Muscle of back (tissue), 13 donors: Measurements from ENCODE around the gene MRPS14. TPM values are rescaled to one million over a fixed set of nuclear protein-coding genes. Genes with fewer than 3 reads are reported as not detected.
"Not testable (repeated sequence)": the region's sequence is repeated elsewhere in the genome, so short reads cannot be mapped to it uniquely, and the experiment has no call there.

Experiments
- DNase-seq, 3 donors: peaks; one replicate each; pipeline versions ENCODE4 v3.0.0 to v3.0.0-alpha.2; 2013
- long read RNA-seq, 9 donors: transcript quantifications; one replicate each; lab custom pipeline, GENCODE V29; 2026
- polyA plus RNA-seq, 10 donors: library from polyadenylated mRNA; unstranded; fragments of 120-200 nt; gene quantifications; one replicate each; pipeline ENCODE4 v1.2.1, GENCODE V29; 2013; ENCODE audit not compliant: insufficient read length in 10 of 10

Gene MRPS14
- polyA plus RNA-seq = 10 to 100 TPM; 23.9 to 30.8 (median 25.7) TPM
- long read RNA-seq, donor 1, transcript MRPS14-202 (3 exons, 2,115 nt) = major isoform, 39 of 46 reads
- long read RNA-seq, donor 1, partial matches to known transcripts = 6 of 46 reads
- long read RNA-seq, donor 1, other reads (novel, unspliced or antisense) = 0 of 46 reads
- long read RNA-seq, donor 2, transcript MRPS14-202 (3 exons, 2,115 nt) = major isoform, 28 of 30 reads
- long read RNA-seq, donor 2, partial matches to known transcripts = 0 of 30 reads
- long read RNA-seq, donor 2, other reads (novel, unspliced or antisense) = 0 of 30 reads
- long read RNA-seq, donor 3 = 0 reads
- long read RNA-seq, donor 4, transcript MRPS14-202 (3 exons, 2,115 nt) = major isoform, 29 of 30 reads
- long read RNA-seq, donor 4, partial matches to known transcripts = 0 of 30 reads
- long read RNA-seq, donor 4, other reads (novel, unspliced or antisense) = 0 of 30 reads
- long read RNA-seq, donor 5, transcript MRPS14-202 (3 exons, 2,115 nt) = major isoform, 42 of 50 reads
- long read RNA-seq, donor 5, partial matches to known transcripts = 5 of 50 reads
- long read RNA-seq, donor 5, other reads (novel, unspliced or antisense) = 0 of 50 reads
- long read RNA-seq, donor 6, transcript MRPS14-202 (3 exons, 2,115 nt) = major isoform, 35 of 41 reads
- long read RNA-seq, donor 6, partial matches to known transcripts = 6 of 41 reads
- long read RNA-seq, donor 6, other reads (novel, unspliced or antisense) = 0 of 41 reads
- long read RNA-seq, donor 7, transcript MRPS14-202 (3 exons, 2,115 nt) = major isoform, 34 of 45 reads
- long read RNA-seq, donor 7, partial matches to known transcripts = 7 of 45 reads
- long read RNA-seq, donor 7, other reads (novel, unspliced or antisense) = 0 of 45 reads
- long read RNA-seq, donor 8, transcript MRPS14-202 (3 exons, 2,115 nt) = major isoform, 40 of 45 reads
- long read RNA-seq, donor 8, partial matches to known transcripts = 5 of 45 reads
- long read RNA-seq, donor 8, other reads (novel, unspliced or antisense) = 0 of 45 reads
- long read RNA-seq, donor 9, partial matches to known transcripts = 0 of 4 reads
- long read RNA-seq, donor 9, other reads (novel, unspliced or antisense) = 0 of 4 reads

DNA sequence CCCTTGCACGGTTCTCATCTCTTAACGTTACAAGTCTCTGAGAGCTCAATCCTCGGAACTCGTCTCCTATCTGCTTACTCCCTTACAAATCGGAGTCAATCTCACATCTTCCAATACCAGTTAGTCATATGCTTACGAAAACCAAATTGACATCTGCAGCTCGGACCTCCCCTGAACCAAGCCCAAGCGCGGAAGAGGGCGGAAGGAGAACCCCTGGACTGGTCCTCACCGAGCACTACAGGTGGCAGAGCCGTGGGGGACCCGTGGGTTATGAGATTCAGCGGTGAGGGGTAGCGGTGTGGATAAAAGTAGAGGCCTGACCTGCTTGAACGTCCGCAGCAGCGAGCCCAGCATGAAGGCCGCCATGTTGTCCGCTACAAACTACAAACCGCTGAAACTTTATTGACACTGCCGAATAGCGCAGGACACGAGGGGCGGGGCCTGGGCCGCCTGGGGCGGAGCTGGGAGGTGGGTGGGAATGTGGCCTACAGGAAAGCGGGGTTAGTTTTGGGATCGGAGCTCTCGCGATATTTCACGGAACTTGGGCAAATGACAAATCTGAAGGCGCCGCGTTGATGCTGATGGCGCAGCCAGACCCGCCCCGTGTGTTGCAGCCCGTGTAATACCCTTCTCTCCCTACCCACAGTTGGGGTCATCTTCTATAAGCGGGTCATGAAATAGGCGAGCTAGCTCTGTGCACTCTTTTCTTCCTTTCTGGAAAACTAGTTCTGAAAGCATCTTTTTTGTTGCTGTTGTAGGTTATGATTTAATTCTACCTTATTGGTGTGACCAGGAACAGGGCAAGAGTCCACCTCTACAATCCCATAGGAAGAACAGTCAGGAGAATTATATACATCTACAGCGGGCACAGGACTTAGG, at the start of gene MRPS14:
TSS of gene MRPS14 (minus strand) at position 383 of the 879 bp plus-strand sequence. CDS start at position 366, 17 bp downstream.
- peak; percentile 98 to 100 (median 100) for DNase-seq

DNA sequence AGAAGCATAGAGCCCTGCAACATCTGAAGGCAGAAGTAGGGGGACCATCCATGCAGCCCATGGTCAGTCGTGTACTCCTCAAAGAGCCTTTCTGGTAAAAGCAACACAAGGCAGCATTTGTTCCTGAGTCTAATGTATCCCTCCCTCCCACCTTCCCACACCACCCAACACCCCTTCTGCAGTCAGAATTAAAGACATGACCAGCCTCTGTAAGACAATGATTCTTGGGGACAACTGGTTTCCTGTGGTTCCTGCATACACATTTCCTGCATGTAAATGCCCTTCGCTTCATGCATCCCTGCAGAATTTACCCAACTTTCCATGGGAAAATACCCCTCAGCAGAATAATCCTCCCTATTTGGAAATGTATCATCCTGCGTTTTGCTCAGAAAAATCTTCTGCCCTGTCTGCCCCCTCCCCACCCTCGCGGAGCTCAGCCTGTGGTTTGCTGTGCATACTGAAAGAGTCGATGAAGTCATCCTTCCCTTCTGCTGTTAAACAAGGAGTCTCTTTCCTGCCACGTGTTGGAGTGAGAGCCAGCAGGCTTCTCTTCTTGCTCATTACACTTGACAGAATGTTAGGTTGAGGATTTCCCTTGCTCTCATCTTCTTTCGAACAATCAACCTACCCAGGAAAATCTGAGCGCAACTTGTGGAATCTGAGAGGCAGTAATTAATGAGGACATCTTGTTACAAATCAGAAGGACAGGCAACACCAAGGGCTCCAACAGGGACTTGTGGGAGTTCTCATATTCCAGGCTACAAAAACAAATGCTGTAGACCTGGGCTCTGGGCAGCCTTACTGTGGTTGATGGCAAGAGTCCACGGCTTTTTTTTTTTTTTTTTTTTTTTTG, 49.1 kb upstream of the MRPS14 start:
- DNase-seq = peak; percentile 89 to 96 (median 89)

DNA sequence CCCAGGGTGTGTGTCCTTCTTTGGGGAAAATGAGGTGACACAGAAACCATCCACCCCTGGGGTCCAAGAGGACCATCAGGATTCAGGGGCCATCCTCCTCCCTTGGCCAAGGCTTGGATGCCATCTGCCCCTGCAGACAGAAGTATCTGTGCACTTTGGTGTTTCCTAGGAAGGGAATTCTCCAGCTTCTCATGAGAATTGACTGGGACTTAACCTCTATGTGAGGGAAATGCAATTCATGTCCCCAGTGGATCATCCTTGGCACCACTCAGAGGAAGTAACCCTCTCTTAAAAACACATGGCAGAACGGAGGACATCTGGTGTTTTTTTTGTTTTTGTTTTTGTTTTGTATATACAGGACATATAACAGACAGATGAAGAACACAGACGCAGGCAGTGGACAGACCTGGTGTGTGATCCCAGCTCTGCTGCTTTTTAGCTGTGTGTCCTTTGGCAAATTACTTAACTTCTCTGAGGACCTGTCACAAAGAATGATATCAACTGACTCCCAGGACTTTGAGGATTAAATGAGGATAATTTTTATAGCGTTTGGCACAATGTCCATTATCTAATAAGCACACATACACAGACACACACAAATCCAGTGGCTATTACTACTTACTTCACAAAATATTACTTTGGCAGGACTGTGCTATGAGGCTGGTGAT, 48.2 kb upstream of the MRPS14 start:
- DNase-seq = peak in 1 of 3 donors; percentile 71

DNA sequence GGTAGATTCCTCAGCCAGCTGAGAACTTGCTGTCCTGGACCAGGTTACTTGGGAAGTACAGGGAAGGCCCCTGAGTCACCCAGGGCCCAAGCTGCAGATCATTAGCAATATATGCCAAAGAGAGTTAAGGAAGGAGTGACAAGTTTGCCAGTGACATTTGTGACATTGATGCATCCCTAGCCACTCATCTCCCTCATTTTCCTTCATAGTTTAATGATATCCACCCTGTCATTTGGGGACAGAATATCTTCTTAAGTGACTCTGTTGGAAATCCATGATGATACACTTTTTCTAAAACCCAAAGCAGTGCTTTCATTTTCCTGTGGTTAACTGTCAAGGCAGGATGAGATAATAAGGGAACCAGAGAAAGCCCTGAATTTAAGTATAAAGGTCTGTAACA, 47.6 kb upstream of the MRPS14 start:
- no peak for DNase-seq

DNA sequence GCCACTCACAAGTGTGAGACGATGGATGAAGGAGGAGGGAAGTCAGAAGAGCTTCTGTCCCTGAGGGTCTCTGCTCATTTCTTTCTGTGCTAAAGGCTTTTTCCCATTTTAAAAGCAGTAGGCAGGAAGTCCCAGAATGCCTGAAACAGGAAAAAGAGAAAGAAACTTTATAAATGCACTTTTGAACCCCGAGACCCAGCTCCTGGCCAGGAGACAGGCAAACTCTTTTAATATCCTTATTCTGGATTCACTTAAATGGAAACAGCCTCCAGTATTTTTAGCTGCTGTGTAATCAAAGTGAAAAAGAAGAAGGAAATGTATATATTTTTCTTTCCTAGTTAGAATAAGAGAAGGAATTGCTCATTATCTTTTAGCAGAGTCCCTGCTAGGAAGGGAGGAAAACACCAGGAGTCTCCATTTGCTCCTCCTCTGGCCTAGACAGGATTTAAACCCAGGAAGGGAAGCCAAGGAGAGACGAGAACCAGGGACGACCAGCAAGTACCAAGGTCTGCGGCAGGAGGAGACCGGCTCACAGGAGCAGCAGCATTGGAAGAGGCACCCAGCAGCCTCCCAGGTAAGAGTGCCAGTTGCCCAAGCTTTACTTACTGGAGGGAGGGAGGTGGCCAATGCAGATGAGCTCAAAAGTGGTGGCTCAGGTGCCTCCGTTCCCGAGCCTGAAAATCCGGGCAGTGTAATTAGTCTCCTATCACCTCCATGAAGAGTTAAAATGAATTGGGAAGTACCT, 44.3 kb upstream of the MRPS14 start, which contains the start of gene TNN:
TSS of gene TNN (plus strand) at position 472 of the 745 bp plus-strand sequence. CDS start 9,586 bp downstream, outside the sequence.
- DNase-seq = peak in 1 of 3 donors; percentile 58

DNA sequence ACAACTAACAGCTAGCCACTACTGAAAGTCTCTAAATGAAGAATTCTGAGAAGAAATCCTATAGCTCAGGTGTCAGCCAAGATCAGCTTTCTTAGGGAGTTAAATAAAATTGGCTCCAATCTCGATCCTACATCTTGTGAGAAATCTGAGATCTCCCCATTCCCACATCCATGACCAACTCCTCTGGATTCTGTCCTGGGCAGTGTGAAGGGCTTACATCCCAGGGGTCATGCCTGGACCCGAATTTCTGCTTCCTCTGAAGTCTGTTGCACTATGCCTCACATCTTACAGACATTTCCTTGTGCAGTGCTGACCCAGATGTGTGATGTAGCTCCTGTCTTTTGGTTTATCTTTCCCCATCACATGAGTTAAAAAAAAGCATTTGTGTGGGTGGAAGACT, 39.6 kb upstream of the MRPS14 start:
- peak in 1 of 3 donors; percentile 80 for DNase-seq

DNA sequence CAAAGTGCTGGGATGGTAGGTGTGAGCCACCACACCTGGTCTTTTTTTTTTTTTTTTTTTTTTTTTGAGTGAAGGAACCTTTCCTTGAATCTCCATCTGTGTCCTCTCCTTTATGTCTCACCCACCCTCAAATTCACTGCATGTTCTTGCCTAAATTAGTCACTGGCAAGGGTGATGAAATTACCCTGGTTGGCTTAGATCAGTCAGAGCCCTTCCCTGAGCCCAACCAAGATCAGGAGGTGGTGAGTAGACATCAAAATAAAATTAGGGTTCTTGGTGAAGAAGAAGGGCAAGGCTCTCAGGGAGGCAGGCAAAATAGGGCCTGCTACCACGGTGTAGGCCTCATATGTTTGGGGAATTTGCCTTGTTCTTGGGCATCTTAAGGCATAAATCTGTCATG, 39.1 kb upstream of the MRPS14 start:
- DNase-seq = no peak

DNA sequence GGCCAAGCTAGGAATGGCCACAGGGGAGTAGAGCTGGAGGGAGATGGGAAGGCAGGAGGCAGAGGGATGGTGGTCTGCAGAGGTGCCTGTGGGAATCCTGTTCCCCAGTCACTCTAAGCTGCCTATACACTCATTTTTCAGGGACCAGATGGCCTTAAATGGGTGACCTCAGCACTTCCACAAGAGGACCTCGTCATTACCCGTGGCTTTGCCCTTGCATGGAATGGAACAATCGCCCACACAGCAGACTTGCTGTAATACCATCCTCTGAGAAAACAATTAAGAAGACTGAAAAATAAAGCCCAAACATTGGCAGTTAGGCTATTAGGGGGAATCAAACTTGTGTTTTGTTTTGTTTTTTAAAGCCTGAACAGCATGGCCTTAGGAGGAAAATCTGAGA, 31.5 kb upstream of the MRPS14 start:
- DNase-seq = no peak

DNA sequence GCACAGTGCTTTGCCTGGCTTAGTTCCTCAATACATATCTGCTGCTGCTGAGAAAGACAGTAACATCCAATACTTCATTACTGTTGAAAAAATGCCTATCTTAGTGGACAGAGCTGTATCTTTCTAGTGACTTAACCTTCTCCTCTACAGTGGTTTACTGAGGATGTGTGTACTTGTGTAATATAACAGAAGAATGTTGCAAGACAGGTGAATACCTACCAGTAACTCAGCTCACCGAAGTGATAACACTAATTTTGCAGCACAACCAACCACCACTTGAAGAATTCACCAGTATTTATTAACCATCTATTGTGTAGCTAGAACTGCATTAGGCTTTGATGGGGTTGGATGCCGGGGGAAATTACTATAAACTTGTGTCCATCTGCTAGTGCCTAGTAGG, 27.8 kb upstream of the MRPS14 start:
- no peak for DNase-seq

DNA sequence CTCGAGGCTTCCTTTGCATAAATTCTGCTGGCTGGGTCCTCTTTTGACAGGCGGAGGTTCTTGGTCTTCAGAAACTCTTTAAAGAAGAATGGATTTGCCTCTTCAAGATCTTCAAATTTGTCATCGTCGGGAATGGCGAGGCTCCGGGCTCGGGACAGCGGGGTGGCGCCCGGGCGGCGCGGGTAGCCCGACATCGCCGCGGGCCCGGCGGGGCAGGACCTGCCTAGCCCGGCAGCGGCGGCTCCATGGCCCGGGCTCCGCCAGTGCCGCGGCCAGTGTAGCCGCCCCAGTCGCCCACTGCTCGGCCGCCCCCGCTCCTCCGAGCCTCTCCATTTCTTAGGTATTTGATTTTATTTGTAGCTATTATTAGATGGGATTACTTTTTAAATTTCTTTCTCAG, 22.3 kb upstream of the MRPS14 start:
- no peak for DNase-seq

DNA sequence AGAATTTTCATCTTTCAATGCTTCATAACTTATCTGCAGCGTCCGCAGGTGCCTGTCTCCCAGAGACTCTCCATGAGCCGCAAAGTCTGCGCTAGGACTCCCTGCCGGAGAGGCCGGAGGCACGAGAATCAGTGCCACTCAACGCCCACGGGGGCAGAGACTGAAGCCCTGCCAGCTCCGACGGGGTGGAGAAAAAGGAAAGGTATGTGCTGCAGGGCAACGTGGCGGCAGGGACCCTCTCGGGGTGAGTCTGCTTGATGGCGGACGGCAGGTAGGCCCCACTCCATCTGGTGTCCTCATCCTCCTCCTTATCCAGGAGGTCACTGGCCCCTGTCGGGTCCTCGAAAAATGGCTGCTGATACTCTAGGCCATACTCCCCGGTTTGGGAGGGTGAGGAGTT, 21.9 kb upstream of the MRPS14 start:
- no peak for DNase-seq

DNA sequence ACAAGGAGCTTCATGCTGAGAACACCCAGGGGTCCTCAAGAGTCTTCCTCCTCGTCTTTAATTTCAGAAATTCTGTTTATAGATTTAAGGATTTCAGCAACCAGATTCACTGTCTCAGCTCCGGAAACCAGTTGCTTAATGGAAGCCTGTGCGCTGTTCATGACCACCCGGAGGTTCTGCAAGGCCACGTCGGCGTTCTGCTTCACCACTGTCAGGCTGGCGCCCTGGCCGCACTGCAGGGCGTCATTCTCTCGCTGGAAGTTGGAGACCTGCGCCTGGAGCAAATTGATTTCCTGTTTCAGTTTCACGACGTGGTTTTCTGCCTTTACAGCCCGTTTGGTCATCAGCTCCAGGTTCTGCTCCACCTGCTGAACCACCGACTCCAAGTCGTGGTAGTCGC, 21.4 kb upstream of the MRPS14 start:
- not testable (repeated sequence) for DNase-seq

DNA sequence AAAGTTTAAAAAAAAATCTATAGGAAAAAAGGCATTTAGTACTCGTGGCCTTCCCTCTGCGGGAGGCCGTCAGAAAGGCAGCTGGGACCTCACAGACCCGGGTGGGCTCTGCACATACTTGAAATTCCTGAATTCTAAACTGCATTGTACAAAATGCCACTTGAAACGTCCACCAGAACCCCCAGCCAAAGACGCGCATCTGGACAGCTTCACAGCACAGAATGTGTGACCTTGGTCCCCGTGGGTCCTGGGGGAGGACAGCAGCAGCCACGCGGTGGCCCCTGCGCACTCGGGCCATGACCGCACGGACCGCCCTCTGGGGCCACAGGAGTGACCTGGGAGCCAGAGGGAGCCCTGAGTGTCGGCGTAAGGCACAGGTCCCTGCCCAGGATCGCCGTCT, 20.6 kb upstream of the MRPS14 start:
- no peak for DNase-seq

DNA sequence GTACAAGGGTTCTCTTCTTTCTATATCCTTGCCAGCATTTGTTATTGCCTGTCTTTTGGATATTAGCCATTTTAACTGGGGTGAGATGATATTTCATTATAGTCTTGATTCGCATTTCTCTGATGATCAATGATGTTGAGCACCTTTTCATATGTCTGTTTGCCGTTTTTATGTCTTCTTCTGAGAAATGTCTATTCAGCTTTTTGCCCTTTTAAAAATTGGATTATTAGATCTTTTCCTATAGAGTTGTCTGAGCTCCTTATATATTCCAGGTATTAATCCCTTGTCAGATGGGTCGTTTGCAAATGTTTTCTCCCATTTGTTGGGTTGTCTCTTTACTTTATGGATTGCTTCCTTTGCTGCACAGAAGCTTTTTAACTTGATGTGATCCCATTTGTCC, 19.4 kb upstream of the MRPS14 start:
- no peak for DNase-seq

DNA sequence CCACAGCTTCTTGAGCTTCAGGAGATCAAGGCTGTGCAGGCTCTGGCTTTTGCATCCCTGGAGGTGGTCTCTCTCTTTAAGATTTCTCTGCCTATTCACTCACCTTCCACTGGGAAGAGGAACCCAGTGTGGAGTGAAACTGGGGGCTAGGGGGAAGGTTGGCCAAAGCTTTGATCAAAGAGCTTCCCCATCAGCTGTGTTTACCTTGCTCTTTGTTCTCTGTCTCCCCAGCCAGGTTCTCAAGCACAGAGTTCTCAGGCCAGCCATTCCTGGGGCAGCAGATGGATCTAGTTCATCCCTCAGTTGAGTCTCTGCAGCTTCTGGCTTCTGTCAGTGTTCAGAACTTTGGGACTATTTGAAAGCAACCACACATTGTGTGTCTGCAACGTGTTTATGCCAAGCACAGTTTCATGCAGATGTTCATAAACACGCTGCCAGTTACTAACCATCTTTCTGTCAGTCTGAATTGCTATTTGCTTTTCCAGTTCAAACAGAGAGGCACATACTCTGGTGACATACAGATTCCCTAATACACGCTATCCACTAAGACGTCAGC, 17.2 kb upstream of the MRPS14 start:
- no peak for DNase-seq

DNA sequence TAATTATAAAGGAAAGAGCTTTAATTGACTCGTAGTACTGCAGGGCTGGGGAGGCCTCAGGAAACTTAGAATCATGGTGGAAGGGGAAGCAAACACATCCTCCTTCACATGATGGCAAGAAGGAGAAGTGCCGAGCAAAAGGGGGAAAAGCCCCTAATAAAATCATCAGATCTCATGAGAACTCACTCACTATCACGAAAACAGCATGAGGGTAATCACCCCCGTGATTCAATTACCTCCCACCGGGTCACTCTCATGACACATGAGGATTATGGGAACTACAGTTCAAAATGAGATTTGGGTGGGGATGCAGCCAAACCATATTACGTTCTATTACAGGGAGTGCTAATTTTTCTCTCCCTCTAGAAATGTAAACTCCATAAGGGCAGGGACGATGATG, 14.2 kb upstream of the MRPS14 start:
- DNase-seq = no peak

DNA sequence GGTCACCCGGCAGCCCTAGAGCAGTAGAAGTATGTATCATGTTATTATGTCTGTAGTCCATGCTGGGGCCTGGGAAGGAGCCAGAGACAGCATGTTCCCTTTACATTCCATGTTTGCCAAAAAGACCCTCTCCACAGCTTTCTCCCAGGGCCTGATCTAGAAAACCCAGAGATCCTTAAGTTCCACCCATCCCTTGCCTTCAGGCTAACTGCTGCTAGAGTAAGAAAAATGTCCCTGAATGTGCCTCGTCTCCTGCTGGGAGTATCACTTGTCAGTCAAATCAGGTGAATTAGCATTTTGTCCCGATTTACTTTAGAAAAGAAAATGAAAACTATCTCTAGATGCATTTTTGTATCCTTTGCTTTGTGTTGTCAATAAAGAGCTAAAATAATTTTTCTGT, 13.3 kb upstream of the MRPS14 start:
- no peak for DNase-seq

DNA sequence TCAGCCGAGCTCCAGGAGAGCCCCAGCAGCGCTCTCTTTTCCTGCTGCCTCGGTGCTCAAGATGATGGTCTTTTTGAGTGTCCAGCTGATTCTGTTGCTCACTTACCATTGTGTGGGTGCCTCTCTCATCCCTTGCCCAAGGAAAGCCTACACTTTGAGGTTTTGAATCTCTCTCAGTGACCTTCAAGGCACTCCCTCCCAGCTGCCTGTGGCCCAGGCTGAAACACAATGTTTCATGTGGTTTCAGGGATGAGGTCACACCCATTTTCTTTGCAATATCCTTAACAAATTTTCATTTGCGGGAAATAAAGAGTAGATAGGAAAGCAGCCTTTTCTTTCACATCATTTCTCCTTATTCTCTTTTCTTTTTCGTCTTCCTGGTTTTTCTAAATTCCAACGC, 12.6 kb upstream of the MRPS14 start:
- no peak for DNase-seq

DNA sequence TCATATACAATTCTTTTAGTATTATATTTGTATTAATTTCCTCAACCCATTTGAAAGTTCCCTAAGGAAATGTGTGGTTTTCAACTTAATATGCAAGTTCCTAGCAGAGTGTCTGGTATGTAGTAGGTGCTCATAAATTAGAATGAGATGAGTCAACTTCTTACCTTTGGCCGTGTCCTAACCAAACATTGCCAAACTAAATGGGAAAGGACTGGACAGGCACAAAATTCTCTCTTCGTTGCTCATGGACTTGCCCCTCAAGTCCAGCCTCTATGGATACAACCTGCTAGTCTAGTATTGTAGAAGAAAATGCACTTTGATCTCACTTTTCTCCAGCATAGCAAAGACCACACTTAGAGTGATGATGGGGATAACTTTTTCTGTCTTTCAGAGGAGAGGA, 11.6 kb upstream of the MRPS14 start:
- DNase-seq = no peak
